Omental fat pad (tissue), 4 donors: ENCODE data around the gene SVBP. TPM values are rescaled to one million over a fixed set of nuclear protein-coding genes. Genes with fewer than 3 reads are reported as not detected.
"Not testable (repeated sequence)": the region's sequence is repeated elsewhere in the genome, so short reads cannot be mapped to it uniquely, and the experiment has no call there.

ENCODE experiments used
- ATAC-seq: fragments of 150-250 bp; one replicate; pipeline ENCODE4 v1.9.1; 2016; ENCODE audit warnings: mild to moderate bottlenecking, moderate library complexity; ENCODE audit not compliant: low FRiP score
- DNase-seq: peaks from one replicate; pipeline ENCODE4 v3.0.0-alpha.2; 2019; ENCODE audit warnings: low spot score
- CTCF ChIP-seq, 3 donors: fragments of 450-650 bp; IDR thresholded peaks; one replicate each; pipeline ENCODE4 v1.5.1; 2016 to 2017; ENCODE audit warnings: antibody characterized with exemption in 3 of 3, mild to moderate bottlenecking in 3 of 3, moderate library complexity in 2 of 3
- total RNA-seq, 4 donors: library from RNA; depleted of rRNA; stranded (reverse); fragments of >200 nt; gene quantifications; one replicate each; pipeline ENCODE4 v1.1.0, GENCODE V29; 2016

The SVBP gene
- total RNA-seq, 4 donors from 2014 or later: 12.1 to 40.7 (median 22.5) TPM

GRCh38 chr1:42820813-42821212 is 3.6 kb upstream of the SVBP start:
- DNase-seq (no peak), ATAC-seq (no peak)
- no peak for TF ChIP-seq CTCF (IDR thresholded peaks at IDR 0.05)

- TF ChIP-seq CTCF (IDR thresholded peaks at IDR 0.05): no peak
- DNase-seq (no peak), ATAC-seq (no peak)
These were observed 779 bp upstream of the SVBP start for GRCh38 chr1:42817976-42818375.

DNA sequence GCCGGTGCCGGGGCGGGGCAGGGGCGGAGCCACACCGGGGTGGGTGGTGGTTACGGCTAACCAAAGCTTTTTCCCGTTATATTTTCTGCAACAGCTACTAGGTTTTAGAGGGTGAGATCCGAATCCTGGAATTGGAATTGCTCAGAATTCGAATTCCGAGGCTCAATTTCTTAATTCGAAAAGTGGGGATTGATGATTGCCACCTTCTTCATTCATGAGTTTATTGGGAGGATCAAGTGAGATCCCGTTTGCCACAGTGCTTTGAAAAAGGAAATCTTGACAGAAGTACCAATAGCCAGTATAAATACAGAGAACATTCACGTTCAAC is 207 bp upstream of the SVBP start:
- no peak for ATAC-seq
- DNase-seq: no peak
- no peak for TF ChIP-seq CTCF (IDR thresholded peaks at IDR 0.05)

- no peak for DNase-seq
- no peak for ATAC-seq
- TF ChIP-seq CTCF (IDR thresholded peaks at IDR 0.05): no peak
These were observed 1.1 kb downstream of the SVBP start for GRCh38 chr1:42815941-42816584.

GRCh38 chr1:42814815-42815214 is 2.4 kb downstream of the SVBP start:
- DNase-seq, ATAC-seq: not testable (repeated sequence)

DNA sequence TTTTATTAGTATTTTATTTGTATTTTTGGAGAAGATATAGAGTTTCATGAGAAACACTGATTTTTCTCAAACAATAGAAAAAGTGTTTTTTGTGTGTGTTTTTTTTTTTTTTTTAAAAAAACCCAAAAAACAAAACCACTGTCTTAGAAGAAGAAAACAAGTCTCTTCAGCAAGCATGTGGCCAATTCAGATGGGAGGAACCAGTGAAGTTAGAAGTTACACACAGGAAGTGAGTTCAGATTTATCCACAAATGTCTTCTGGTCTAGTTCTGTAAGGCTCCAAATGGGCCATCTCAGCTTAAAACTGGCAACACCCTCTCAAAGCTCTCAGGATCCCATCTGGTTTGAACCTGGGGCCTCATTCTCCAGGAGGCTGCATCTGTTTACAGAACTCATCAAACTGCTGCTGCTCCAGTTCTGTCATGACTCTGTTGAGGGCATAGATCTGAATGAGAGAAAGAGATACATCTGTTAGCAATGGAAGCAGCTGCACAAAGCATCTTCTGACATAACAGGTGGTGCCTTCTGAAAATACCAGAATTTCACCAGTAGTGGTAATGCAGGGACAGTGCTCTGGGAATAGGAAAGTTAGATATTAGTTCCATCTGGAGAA is 10.0 kb downstream of the SVBP start:
- ATAC-seq (no peak), DNase-seq (no peak)
- TF ChIP-seq CTCF (IDR thresholded peaks at IDR 0.05): no peak

- ATAC-seq: no peak
- no peak for TF ChIP-seq CTCF (IDR thresholded peaks at IDR 0.05)
- no peak for DNase-seq
These were observed 10.6 kb downstream of the SVBP start for GRCh38 chr1:42806593-42806992.
